Measurements from ENCODE around the gene ZNF264.
"Not testable (repeated sequence)": the region's sequence is repeated elsewhere in the genome, so short reads cannot be mapped to it uniquely, and the experiment has no call there.

ZNF264 gene

DNA sequence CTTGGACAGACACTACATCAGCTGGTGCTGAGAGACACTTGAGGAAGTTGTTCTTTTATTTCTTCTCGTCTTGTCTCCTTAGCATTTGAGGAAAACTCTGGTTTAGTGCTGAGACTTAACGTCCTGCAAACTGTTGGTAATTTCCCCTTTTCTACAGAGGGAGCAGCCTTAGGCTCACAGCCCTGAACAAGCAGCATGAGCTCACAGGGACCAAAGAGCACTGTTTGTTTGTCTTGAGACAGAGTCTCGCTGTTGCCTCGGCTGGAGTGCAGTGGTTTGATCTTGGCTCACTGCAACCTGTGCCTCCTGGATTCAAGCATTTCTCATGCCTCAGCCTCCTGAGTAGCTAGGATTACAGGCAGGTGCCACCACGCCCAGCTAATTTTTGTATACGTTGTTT is 54.7 kb downstream of the ZNF264 start:
- no peak for DNase-seq

DNA sequence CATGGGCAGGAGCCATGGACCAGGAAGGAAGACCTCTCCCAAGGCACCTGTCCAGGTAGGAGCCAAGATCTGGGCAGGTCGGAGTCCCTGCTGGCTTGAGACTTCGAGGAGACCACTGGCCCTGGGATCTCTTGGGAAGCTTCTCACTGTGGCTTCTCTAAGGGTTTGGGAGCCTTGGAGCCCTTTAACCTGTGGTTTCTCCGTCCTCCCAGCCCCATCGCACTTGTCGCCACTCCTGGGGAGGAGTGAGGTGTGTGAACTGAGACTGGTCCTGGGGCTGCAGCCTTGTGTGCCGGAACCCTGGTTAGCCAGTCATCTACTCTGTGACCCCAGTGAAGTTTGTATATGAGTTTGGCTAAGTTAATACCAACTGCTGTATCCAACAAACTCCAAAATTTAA is 57.3 kb downstream of the ZNF264 start:
- DNase-seq = no peak

DNA sequence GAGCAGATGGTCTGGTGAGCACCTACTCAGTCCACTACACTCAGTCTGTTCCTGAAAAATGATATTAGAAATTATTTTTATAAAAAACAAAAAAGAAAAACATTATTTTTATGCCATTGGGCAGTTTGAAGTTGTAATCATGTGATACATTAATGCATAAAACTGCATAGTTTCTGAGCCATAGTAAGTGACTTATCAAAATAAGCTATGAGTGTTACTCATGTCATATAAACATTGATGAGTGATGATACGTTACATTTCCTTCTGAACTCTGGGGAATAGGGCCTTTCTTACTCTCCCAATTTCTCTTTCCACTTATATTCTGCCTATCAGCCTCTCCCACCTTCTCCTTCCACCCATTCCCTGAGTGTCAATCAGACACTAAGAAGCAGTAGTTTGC is 58.0 kb downstream of the ZNF264 start:
- DNase-seq = no peak

DNA sequence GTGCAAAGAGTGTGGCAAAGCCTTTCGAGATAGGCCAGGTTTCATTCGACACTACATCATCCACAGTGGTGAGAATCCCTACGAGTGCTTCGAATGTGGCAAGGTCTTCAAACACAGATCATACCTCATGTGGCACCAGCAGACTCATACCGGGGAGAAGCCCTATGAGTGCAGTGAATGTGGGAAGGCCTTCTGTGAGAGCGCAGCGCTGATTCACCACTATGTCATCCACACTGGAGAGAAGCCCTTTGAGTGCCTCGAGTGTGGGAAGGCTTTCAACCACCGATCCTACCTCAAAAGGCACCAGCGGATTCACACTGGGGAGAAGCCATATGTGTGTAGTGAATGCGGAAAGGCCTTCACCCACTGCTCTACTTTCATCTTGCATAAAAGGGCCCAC is 62.5 kb downstream of the ZNF264 start:
- DNase-seq = not testable (repeated sequence)

DNA sequence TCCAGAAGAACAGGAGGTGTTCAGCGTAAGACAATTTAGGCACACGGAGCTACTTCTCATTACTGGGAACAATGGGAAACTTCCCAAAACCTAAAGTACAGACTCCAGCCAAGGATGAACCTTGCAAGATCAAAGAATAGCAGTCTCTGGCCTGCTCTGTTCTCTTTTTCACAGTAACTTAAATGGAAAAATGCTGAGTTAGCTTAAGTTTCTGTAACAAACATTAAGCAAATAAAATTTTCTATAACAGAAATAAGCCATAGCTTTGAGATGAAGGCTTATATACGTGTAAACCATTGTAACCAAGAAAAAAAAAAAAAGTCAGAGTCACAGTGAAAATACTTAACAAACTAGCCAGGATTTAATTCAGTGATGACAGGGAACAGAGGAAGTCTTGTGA is 70.7 kb downstream of the ZNF264 start:
- DNase-seq = no peak

DNA sequence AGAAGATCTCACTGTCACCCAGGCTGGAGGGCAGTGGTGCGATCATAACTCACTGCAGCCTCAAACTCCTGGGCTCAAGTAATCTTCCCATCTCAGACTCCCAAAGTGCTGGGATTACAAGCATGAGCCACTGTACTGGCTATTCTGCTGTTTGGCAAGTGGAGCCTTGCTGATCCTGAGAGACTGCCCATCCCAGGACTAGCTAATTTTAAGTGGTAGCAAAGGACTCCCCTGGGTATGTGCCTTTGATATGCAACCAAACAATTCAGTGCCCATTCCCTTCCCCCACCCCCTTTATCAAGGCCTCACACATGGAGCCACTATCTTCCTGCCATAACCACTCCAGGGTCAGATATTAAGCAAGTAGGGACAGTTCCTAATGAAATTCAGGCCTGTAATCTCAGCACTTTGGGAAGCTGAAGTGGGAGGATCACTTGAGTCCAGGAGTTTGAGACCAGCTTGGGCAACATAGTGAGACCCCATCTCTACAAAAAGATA is 72.0 kb downstream of the ZNF264 start:
- DNase-seq = no peak

DNA sequence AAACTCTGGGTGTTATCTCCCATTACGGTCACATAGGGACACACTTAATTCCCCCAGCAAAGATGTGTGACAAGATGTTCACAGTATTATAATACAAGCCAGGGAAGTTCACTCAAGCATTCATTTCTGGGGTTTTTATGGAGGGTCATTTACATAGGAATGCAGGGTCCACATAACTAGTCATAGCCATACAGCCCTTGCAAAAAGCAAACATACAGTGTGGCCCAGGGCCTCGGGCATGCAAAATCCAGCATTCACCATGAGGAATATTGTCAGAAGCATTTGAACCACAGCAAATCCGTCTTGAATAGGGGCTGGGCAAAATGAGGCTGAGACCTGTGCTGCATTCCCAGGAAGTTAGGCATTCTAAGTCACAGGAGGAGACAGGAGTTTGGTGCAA is 76.0 kb downstream of the ZNF264 start:
- no peak for DNase-seq

DNA sequence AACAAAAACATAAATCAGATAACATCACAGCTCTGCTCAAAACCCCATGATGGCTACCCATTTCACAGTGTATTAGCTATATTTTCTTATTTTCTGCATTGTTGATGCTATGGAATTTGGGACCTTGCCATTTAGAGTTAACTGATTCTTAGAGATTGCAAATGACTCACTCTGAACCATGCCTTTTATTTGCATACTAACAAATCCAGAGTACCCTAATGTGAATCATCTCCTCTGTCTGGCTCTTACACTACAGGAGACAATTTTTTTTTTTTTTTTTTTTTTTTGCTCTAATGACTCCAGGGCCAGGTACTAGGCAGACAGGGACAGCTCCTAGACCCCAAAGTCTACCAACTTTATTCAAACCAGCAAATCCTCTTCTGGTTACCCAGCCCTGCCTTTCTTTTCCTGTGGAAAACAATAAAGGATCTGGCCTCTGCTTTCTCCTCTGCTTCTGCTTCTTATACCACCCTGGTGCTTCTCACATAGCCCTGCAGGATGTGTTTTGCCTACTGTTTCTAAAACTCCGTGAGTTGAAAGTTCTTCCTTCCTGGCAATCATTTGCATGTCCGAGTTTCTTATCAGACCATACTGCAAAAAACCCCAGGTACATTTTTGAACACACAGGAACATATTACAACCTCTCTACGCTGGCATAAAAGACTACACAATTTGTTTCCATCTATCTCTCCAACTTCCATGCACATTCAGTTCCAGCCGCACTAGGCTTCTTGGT is 78.4 kb downstream of the ZNF264 start:
- DNase-seq = no peak

DNA sequence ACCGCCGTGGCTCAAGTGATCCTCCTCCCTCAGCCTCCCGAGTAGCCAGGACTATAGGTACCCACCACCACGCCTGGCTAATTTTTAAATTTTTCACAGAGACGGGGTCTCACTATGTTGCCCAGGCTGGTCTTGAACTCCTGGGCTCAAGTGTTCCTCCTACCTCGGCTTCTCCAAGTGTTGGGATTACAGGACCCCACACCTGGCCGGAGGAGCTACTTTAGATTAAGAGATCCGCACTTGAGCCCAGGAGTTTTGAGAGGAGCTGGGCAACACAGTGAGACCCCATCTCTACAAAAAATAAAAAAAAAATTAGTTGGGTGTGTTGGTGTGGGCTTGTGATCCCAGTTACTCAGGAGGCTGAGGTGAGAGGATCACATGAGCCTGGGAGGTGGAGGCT is 80.0 kb downstream of the ZNF264 start:
- DNase-seq = no peak
